GM23248 (cell line): ENCODE measurements around the gene WDR93.

Source experiments
- EZH2 ChIP-seq: fragments of 200-600 bp; sonication (generic); IDR thresholded peaks from 2 replicates; pipeline ENCODE4 v1.6.1; 2018; ENCODE audit warnings: antibody characterized with exemption, mild to moderate bottlenecking; ENCODE audit not compliant: insufficient read depth, poor library complexity, severe bottlenecking
- EZH2phosphoT487 ChIP-seq: fragments of 200-600 bp; sonication (generic); IDR thresholded peaks from 2 replicates; pipeline ENCODE4 v1.6.1; 2018; ENCODE audit warnings: antibody characterized with exemption, moderate library complexity, mild to moderate bottlenecking, low read depth; ENCODE audit not compliant: insufficient read depth

GRCh38 chr15:89754361-89755154 lies 63.9 kb downstream of the WDR93 start:
- TF ChIP-seq EZH2 (no peak), EZH2phosphoT487 (no peak)
